Panc1 (cell line): ENCODE data around the gene HSF5. TPM values are rescaled to one million over a fixed set of nuclear protein-coding genes. Genes with fewer than 3 reads are reported as not detected.
"Not testable (repeated sequence)": the region's sequence is repeated elsewhere in the genome, so short reads cannot be mapped to it uniquely, and the experiment has no call there.

Source experiments
- ATAC-seq: fragments of 200-7000 bp; cut with Tn5 transposase; 2 replicates; pipeline ENCODE4 v1.9.1; 2020; ENCODE audit warnings: mild to moderate bottlenecking, moderate library complexity
- BruUV-seq: library from RNA; stranded (reverse); fragments of 400-500 nt; replicated peaks from 2 replicates; lab custom pipeline; 2021; lab: Mats Ljungman, UMichigan
- CTCF ChIA-PET: fragments of 300-600 bp; sonication (Branson Sonifier 250); formaldehyde crosslinking; loops from one replicate; lab custom pipeline; 2022; ENCODE audit warnings: antibody characterized with exemption; lab: Charles Lee
- POLR2A ChIA-PET: fragments of 300-600 bp; sonication (Branson Sonifier 250); formaldehyde crosslinking; loops from one replicate; lab custom pipeline; 2022; ENCODE audit warnings: antibody characterized with exemption; lab: Charles Lee
- DNase-seq: peaks from one replicate; pipeline ENCODE4 v3.0.0-alpha.2; 2010; ENCODE audit warnings: low read depth, low spot score
- H3K27ac ChIP-seq: 2 replicates; pipeline ENCODE4 v1.5.1; 2011; ENCODE audit warnings: mild to moderate bottlenecking, low read length, inconsistent platforms
- H3K27me3 ChIP-seq: fragments of 200-500 bp; sonication (Bioruptor generic); 2 replicates; pipeline ENCODE4 v1.6.0; 2014; ENCODE audit warnings: low read length, inconsistent platforms; ENCODE audit not compliant: control insufficient read depth, insufficient read depth
- H3K36me3 ChIP-seq: fragments of 200-500 bp; sonication (Bioruptor generic); 2 replicates; pipeline ENCODE4 v1.5.1; 2014; ENCODE audit warnings: inconsistent platforms, mild to moderate bottlenecking, low read length, moderate library complexity; ENCODE audit not compliant: control insufficient read depth, insufficient read depth
- H3K4me1 ChIP-seq: 2 replicates; pipeline ENCODE4 v1.5.1; 2011; ENCODE audit warnings: inconsistent platforms, mild to moderate bottlenecking, low read length, moderate library complexity; ENCODE audit not compliant: control insufficient read depth, insufficient read depth
- H3K4me3 ChIP-seq, 2 experiments: 2 replicates each; pipeline ENCODE4 v1.5.1; 2011 to 2012; ENCODE audit warnings: low read depth in 2 of 2, low read length in 2 of 2, mild to moderate bottlenecking in 2 of 2, inconsistent platforms in 1 of 2, moderate library complexity in 1 of 2
- H3K9me3 ChIP-seq: fragments of 200-500 bp; sonication (Bioruptor generic); 2 replicates; pipeline ENCODE4 v1.5.1; 2014; ENCODE audit warnings: low read depth, mild to moderate bottlenecking, inconsistent platforms, low read length, moderate library complexity; ENCODE audit not compliant: control insufficient read depth, insufficient read depth
- POLR2AphosphoS5 ChIP-seq: IDR thresholded peaks from 2 replicates; pipeline ENCODE4 v1.6.1; 2012; ENCODE audit warnings: mild to moderate bottlenecking, low read depth, low read length, moderate library complexity
- SIN3A ChIP-seq: IDR thresholded peaks from 2 replicates; pipeline ENCODE4 v1.6.1; 2012; ENCODE audit warnings: low read depth, mild to moderate bottlenecking, low read length, moderate library complexity, borderline replicate concordance; ENCODE audit not compliant: insufficient read depth
- TCF7L2 ChIP-seq: IDR thresholded peaks from 2 replicates; pipeline ENCODE4 v1.6.1; 2011; ENCODE audit warnings: mild to moderate bottlenecking, low read depth, low read length, inconsistent platforms
- in situ Hi-C: cut with HindIII; loops from 2 replicates; pipeline ENCODE4 v1.10.0; 2016; ENCODE audit warnings: low sequenced_read_pairs, low pct_unique_long_range_greater_than_20kb
- intact Hi-C: fragments of 100-400 bp; cut with micrococcal nuclease; formaldehyde crosslinking; loops from one replicate; pipeline ENCODE4 v1.10.0; 2022; ENCODE audit not compliant: unreplicated experiment
- total RNA-seq: library from RNA; stranded (reverse); gene quantifications from one replicate; pipeline ENCODE4 v1.2.1, GENCODE V29; 2021; ENCODE audit not compliant: unreplicated experiment
- TF ChIP-seq, protein P1 (sequence below), 2 experiments: IDR thresholded peaks; 2 replicates each; pipeline ENCODE4 v1.6.1; 2011 to 2012; ENCODE audit warnings: low read depth in 2 of 2, control low read depth in 1 of 2, low read length in 1 of 2, mild to moderate bottlenecking in 1 of 2, moderate library complexity in 1 of 2; ENCODE audit not compliant: insufficient read depth in 1 of 2
- TF ChIP-seq, protein P2 (sequence below): fragments of 450-650 bp; IDR thresholded peaks from 2 replicates; pipeline ENCODE4 v1.5.1; 2017; ENCODE audit warnings: mild to moderate bottlenecking

The HSF5 gene
- total RNA-seq, 1 experiment from 2014 or later = not detected

DNA sequence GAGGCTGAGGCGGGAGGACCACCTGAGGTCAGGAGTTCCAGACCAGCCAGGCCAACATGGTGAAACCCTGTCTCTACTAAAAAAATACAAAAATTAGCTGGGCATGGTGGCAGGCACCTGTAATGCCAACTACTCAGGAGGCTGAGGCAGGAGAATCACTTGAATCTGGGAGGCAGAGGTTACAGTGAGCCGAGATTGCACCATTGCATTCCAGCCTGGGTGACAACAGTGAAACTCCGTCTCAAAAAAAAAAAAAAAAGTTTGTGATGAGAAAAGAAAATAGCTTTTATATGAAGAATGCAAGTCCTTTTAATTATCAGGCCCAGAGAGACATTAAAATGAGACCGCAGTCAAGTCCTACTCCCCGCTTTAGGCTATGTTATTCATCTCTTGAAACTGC is 90.8 kb downstream of the HSF5 start:
- H3K36me3 ChIP-seq, in situ Hi-C loops, H3K27ac ChIP-seq, CTCF ChIA-PET, H3K9me3 ChIP-seq, DNase-seq, intact Hi-C loops, H3K27me3 ChIP-seq, BruUV-seq, H3K4me1 ChIP-seq, ATAC-seq, H3K4me3 ChIP-seq: not testable (repeated sequence)
- POLR2A ChIA-PET = interaction anchor here (0.7 kb wide), 1 partner anchor 58 kb away, joined by 5 read pairs; no protein-coding TSS in a partner anchor

DNA sequence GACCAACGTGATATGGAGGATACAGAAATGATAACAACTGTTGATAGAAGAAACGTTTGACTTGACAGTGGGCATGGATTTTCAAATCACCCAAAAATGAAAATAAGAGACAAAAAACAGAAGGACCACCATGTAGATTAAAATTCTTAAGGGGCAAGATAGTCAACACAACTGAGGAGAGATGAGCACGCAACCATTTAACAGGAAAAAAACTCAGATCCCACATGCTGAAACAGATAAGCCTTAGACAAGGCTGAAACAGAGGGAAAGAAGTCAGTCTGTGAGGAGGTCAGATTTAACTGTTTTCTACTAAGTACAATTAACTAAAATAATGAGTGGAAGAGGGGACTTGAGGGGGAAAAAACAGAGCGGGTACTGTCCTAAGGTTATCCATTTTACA is 92.0 kb downstream of the HSF5 start:
- Histone ChIP-seq H3K27me3 (no peaks in the 10 kb centered on the region), H3K4me3 (no peak overlapping the region), H3K36me3 (no peaks in the 10 kb centered on the region), H3K9me3 (no peaks in the 10 kb centered on the region), H3K27ac (no peak overlapping the region), H3K4me1 (peaks cover 8% of the 10 kb centered on the region)
- TF ChIP-seq POLR2AphosphoS5 = no peak
- TF ChIP-seq, protein P1, sequence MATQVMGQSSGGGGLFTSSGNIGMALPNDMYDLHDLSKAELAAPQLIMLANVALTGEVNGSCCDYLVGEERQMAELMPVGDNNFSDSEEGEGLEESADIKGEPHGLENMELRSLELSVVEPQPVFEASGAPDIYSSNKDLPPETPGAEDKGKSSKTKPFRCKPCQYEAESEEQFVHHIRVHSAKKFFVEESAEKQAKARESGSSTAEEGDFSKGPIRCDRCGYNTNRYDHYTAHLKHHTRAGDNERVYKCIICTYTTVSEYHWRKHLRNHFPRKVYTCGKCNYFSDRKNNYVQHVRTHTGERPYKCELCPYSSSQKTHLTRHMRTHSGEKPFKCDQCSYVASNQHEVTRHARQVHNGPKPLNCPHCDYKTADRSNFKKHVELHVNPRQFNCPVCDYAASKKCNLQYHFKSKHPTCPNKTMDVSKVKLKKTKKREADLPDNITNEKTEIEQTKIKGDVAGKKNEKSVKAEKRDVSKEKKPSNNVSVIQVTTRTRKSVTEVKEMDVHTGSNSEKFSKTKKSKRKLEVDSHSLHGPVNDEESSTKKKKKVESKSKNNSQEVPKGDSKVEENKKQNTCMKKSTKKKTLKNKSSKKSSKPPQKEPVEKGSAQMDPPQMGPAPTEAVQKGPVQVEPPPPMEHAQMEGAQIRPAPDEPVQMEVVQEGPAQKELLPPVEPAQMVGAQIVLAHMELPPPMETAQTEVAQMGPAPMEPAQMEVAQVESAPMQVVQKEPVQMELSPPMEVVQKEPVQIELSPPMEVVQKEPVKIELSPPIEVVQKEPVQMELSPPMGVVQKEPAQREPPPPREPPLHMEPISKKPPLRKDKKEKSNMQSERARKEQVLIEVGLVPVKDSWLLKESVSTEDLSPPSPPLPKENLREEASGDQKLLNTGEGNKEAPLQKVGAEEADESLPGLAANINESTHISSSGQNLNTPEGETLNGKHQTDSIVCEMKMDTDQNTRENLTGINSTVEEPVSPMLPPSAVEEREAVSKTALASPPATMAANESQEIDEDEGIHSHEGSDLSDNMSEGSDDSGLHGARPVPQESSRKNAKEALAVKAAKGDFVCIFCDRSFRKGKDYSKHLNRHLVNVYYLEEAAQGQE (IDR thresholded peaks at IDR 0.05; ENCODE audit: insufficient read depth in 1 of 2, low read depth in 2 of 2, low read length in 1 of 2) = no peak
- intact Hi-C loops (no loop called here), in situ Hi-C loops (no loop called here)
- no peak for DNase-seq
- CTCF ChIA-PET = no interaction called here
- POLR2A ChIA-PET = no interaction called here
- no TSS peak for BruUV-seq
- ATAC-seq = no peak

DNA sequence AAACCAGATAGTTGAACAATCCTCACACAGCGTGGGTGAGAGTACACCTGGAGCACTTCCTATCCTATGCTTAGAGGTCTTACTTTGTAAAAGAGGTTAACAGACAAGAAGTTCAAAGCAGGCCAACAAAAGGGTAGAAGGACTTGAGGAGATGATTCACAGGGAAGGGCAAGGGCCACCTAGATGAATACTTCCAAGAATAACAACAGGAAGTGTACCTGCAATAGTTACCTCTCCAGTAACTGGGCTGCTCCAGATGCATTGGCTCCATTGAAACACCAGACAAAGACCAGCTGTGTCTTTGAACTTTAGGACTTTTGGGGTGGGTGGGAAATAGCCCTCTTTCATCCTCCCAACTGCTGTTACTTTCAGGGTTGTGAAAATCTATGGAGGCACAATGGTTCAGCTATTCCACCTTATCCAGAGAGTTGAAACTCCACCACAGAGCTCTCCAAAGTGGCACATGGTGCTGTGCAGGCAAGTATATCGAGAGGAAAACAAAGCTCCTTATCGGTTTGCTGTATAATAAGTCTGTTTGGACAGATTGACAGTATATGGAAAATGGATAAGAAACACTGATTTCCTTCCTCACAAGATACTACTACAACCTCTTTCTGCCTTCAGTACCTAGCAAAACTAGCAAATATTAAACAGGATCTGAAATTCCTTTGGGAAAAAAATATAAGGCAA is 93.5 kb downstream of the HSF5 start:
- ATAC-seq = no peak
- ChIA-PET POLR2A (no interaction called here), CTCF (no interaction called here)
- Histone ChIP-seq H3K27me3 (no peaks in the 10 kb centered on the region; the same call in 1 of the 2 replicates), H3K27ac (no peak overlapping the region), H3K4me1 (peaks cover 18% of the 10 kb centered on the region), H3K4me3 (no peak overlapping the region), H3K36me3 (no peaks in the 10 kb centered on the region), H3K9me3 (no peaks in the 10 kb centered on the region)
- TF ChIP-seq, protein P2, sequence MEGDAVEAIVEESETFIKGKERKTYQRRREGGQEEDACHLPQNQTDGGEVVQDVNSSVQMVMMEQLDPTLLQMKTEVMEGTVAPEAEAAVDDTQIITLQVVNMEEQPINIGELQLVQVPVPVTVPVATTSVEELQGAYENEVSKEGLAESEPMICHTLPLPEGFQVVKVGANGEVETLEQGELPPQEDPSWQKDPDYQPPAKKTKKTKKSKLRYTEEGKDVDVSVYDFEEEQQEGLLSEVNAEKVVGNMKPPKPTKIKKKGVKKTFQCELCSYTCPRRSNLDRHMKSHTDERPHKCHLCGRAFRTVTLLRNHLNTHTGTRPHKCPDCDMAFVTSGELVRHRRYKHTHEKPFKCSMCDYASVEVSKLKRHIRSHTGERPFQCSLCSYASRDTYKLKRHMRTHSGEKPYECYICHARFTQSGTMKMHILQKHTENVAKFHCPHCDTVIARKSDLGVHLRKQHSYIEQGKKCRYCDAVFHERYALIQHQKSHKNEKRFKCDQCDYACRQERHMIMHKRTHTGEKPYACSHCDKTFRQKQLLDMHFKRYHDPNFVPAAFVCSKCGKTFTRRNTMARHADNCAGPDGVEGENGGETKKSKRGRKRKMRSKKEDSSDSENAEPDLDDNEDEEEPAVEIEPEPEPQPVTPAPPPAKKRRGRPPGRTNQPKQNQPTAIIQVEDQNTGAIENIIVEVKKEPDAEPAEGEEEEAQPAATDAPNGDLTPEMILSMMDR = no peak
- TF ChIP-seq SIN3A (no peak), POLR2AphosphoS5 (no peak), TCF7L2 (no peak)
- TF ChIP-seq, protein P1 (IDR thresholded peaks at IDR 0.05; ENCODE audit: insufficient read depth in 1 of 2, low read depth in 2 of 2, low read length in 1 of 2) = no peak
- BruUV-seq = no TSS peak
- DNase-seq = no peak
- in situ Hi-C loops = no loop called here
- intact Hi-C loops = no loop called here
